ENCODE data around the gene MMP17. TPM values are rescaled to one million over a fixed set of nuclear protein-coding genes. Genes with fewer than 3 reads are reported as not detected.

The MMP17 gene
- polyA plus RNA-seq, 1 donor from 2014 or later: 3.4 TPM

DNA sequence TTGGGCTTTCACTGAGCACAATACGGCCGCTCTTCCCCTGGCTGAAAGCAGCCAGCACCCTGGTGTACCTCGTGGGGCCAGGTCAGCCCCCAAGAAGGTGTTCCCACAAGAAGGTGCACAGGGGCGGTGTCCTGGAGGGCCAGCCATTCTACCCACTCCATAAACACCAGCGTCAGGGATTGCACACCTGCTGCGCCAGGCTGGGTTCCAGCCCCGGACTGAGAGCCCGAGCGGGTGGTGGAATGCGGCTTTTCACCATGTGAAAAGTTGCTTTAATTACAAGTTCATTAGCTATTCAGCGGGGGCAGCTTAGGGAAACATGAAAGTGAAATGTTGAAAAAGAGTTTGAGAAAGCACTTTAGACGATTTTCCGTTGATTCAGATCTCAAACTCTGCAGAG, 17.5 kb upstream of the MMP17 start:
- H3K36me3 Mint-ChIP-seq: peaks cover 4% of the 10 kb centered on the region
- no peaks in the 10 kb centered on the region for H3K27me3 Mint-ChIP-seq
- peaks cover 0 to 3% (median 0%) of the 10 kb centered on the region in 3 donors for H3K4me1 Mint-ChIP-seq
- peaks cover 2 to 11% (median 5%) of the 10 kb centered on the region in 3 donors for H3K9me3 Mint-ChIP-seq
- peak overlapping the region in 1 of 4 donors; percentile 43 for H3K4me3 Mint-ChIP-seq
- no peak overlapping the region for H3K27ac Mint-ChIP-seq

- H3K27ac Mint-ChIP-seq: no peak overlapping the region
- H3K36me3 Mint-ChIP-seq: peaks cover 5% of the 10 kb centered on the region
- H3K4me3 Mint-ChIP-seq: no peak overlapping the region
- H3K9me3 Mint-ChIP-seq: peaks cover 2 to 11% (median 6%) of the 10 kb centered on the region in 3 donors
- peaks cover 10% of the 10 kb centered on the region for H3K27me3 Mint-ChIP-seq
- peaks cover 0 to 2% (median 2%) of the 10 kb centered on the region in 3 donors for H3K4me1 Mint-ChIP-seq
Observed at GRCh38 chr12:131815131-131815530, 13.1 kb upstream of the MMP17 start.

DNA sequence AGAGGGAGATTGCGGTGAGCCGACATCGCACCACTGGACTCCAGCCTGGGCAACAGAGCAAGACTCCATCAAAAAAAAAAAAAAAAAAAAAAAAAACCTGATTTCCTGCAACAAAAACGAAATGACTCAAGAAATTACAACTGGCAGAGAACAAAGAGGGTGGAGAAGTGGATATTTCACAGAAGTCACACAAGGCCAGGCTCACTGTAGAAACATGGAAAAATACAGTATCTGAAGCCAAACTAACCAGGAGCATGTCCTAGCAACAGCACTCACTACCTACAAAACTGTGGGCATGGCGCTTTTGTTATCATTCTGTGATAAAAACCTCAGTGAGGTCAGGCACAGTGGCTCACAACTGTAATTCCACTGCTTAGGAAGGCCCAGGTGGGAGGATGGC, 11.7 kb upstream of the MMP17 start:
- peaks cover 4 to 6% (median 5%) of the 10 kb centered on the region in 3 donors for H3K4me1 Mint-ChIP-seq
- peaks cover 5% of the 10 kb centered on the region for H3K36me3 Mint-ChIP-seq
- peaks cover 2 to 11% (median 6%) of the 10 kb centered on the region in 3 donors for H3K9me3 Mint-ChIP-seq
- H3K4me3 Mint-ChIP-seq: no peak overlapping the region
- no peak overlapping the region for H3K27ac Mint-ChIP-seq
- H3K27me3 Mint-ChIP-seq: peaks cover 14% of the 10 kb centered on the region

- Mint-ChIP-seq H3K36me3 (peaks cover 5% of the 10 kb centered on the region), H3K4me1 (peaks cover 6 to 7% (median 6%) of the 10 kb centered on the region in 3 donors), H3K27me3 (peaks cover 14% of the 10 kb centered on the region), H3K4me3 (no peak overlapping the region), H3K9me3 (peaks cover 2 to 7% (median 6%) of the 10 kb centered on the region in 3 donors), H3K27ac (no peak overlapping the region)
Observed at GRCh38 chr12:131817241-131817640, 11.0 kb upstream of the MMP17 start.

GRCh38 chr12:131818821-131819585, 9.2 kb upstream of the MMP17 start:
- Mint-ChIP-seq H3K27ac (peak overlapping the region in 1 of 3 donors; percentile 33), H3K27me3 (peaks cover 14% of the 10 kb centered on the region), H3K9me3 (peaks cover 0 to 2% (median 0%) of the 10 kb centered on the region in 3 donors), H3K4me1 (peaks cover 6 to 7% (median 6%) of the 10 kb centered on the region in 3 donors), H3K4me3 (peak overlapping the region in 2 of 4 donors; percentile 67 to 72), H3K36me3 (peaks cover 3% of the 10 kb centered on the region)

DNA sequence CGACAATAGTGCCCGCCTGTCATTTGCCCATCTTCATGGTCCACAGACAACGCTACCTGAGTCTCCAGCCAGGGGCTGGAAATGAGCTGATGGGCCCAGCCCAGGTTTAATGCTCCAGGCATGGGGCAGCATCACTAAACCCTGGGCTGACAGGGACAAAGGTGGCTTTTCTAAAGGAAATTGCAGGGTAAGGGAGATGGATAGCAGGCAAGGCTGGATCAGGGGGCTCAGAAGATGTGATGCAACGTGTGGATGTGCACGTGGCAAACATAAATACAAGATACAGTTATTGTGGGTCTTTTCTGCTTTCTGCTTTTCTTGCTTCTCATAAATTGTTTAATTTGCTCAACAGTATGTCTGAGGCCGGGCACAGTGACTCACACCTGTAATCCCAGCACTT, 3.7 kb upstream of the MMP17 start:
- peaks cover 26% of the 10 kb centered on the region for H3K27me3 Mint-ChIP-seq
- H3K9me3 Mint-ChIP-seq: no peaks in the 10 kb centered on the region
- H3K4me3 Mint-ChIP-seq: peak overlapping the region in 1 of 4 donors; percentile 58
- H3K27ac Mint-ChIP-seq: no peak overlapping the region
- H3K4me1 Mint-ChIP-seq: peaks cover 4 to 9% (median 7%) of the 10 kb centered on the region in 3 donors
- no peaks in the 10 kb centered on the region for H3K36me3 Mint-ChIP-seq

- peaks cover 4 to 10% (median 7%) of the 10 kb centered on the region in 3 donors for H3K4me1 Mint-ChIP-seq
- no peaks in the 10 kb centered on the region for H3K9me3 Mint-ChIP-seq
- peak overlapping the region in 1 of 4 donors; percentile 61 for H3K4me3 Mint-ChIP-seq
- no peak overlapping the region for H3K27ac Mint-ChIP-seq
- H3K36me3 Mint-ChIP-seq: no peaks in the 10 kb centered on the region
- peaks cover 27% of the 10 kb centered on the region for H3K27me3 Mint-ChIP-seq
Observed at GRCh38 chr12:131825146-131825892, 2.9 kb upstream of the MMP17 start.

- H3K9me3 Mint-ChIP-seq: no peaks in the 10 kb centered on the region
- H3K27ac Mint-ChIP-seq: no peak overlapping the region
- H3K27me3 Mint-ChIP-seq: peaks cover 30% of the 10 kb centered on the region
- no peaks in the 10 kb centered on the region for H3K36me3 Mint-ChIP-seq
- peak overlapping the region in 3 of 4 donors; percentile 39 to 80 (median 61) for H3K4me3 Mint-ChIP-seq
- peaks cover 2 to 10% (median 4%) of the 10 kb centered on the region in 3 donors for H3K4me1 Mint-ChIP-seq
Observed at GRCh38 chr12:131826097-131826928, 1.9 kb upstream of the MMP17 start.

DNA sequence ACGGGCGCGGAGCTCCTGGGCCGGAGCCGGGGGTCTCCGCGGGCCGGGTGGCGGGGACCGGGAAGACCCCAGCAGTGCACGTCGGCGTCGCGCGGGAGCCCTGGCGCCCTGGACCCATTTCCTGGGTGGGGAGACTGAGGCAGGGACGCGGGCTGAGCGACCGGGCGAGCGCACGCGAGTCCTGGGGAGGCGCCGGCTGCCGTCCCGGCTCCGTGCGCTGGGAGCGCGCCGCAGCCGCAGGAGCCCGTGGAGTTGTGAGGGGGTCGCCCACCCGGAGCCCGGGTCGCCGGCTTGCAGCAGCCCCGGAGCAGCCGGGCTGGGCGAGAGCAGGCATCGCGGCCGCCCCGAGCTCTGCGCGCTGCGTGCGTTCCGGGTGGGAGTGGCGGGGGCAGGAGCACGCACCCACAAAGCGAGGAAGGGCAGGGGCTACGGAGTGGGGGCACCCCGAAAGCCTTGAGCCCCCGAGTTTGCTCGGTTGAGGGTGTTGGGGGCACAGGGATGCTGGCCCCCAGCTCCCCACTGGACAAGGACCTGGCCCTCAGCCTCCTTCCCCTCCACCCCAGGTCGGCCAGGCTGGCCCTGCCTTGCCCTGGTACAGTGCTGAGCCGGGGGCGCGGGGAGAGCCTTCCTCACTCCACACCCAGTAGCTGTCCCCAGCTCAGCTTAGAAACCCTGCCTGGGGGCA, 620 bp downstream of the MMP17 start:
- no peaks in the 10 kb centered on the region for H3K9me3 Mint-ChIP-seq
- no peaks in the 10 kb centered on the region for H3K36me3 Mint-ChIP-seq
- H3K27ac Mint-ChIP-seq: peak overlapping the region in 1 of 3 donors; percentile 72
- peak overlapping the region; percentile 79 to 89 (median 86) for H3K4me3 Mint-ChIP-seq
- H3K4me1 Mint-ChIP-seq: peaks cover 0 to 7% (median 0%) of the 10 kb centered on the region in 3 donors
- peaks cover 33% of the 10 kb centered on the region for H3K27me3 Mint-ChIP-seq

GRCh38 chr12:131829356-131829747, 1.2 kb downstream of the MMP17 start:
- H3K27me3 Mint-ChIP-seq: peaks cover 33% of the 10 kb centered on the region
- H3K27ac Mint-ChIP-seq: peak overlapping the region in 1 of 3 donors; percentile 72
- H3K36me3 Mint-ChIP-seq: no peaks in the 10 kb centered on the region
- peak overlapping the region; percentile 79 to 89 (median 86) for H3K4me3 Mint-ChIP-seq
- H3K9me3 Mint-ChIP-seq: no peaks in the 10 kb centered on the region
- peaks cover 0 to 7% (median 0%) of the 10 kb centered on the region in 3 donors for H3K4me1 Mint-ChIP-seq

GRCh38 chr12:131829791-131830334, 1.7 kb downstream of the MMP17 start:
- peaks cover 33% of the 10 kb centered on the region for H3K27me3 Mint-ChIP-seq
- no peaks in the 10 kb centered on the region for H3K36me3 Mint-ChIP-seq
- H3K4me3 Mint-ChIP-seq: peak overlapping the region in 3 of 4 donors; percentile 82 to 89 (median 89)
- no peaks in the 10 kb centered on the region for H3K9me3 Mint-ChIP-seq
- H3K27ac Mint-ChIP-seq: no peak overlapping the region
- peaks cover 0 to 7% (median 0%) of the 10 kb centered on the region in 3 donors for H3K4me1 Mint-ChIP-seq

DNA sequence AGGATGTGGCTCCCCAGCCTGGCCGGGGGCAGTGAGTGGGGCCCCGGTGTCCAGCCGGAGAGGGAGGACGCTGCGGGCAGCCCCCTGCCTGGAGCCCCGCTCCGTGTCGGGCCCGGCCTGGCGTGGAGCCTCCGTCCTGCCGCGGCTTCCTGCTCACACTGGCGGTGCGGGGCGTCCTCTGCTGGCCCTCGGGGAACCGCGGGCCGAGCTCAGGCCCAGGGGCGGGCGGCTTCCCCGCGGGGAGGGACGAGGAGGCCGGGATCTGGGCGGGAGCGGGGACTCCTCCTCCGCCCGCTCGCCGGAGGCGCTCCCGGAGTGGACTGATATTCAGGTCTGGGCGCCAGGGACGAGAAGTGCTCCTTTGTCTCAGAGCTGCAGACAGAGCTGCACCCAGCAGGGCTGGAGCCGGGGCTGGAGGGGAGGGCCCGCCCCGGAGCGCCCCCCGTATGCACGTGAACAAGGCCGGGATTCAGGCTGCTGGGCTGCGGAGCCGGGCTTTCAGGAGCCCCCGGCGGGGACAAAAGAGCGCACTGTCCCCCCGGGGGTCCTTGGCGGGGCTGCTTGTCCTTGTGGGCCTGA, 2.2 kb downstream of the MMP17 start:
- Mint-ChIP-seq H3K4me3 (peak overlapping the region; percentile 52 to 90 (median 68)), H3K27ac (no peak overlapping the region), H3K27me3 (peaks cover 33% of the 10 kb centered on the region)

GRCh38 chr12:131830914-131831571, 2.9 kb downstream of the MMP17 start:
- Mint-ChIP-seq H3K27ac (no peak overlapping the region), H3K4me1 (peaks cover 0 to 7% (median 0%) of the 10 kb centered on the region in 3 donors), H3K27me3 (peaks cover 28% of the 10 kb centered on the region), H3K36me3 (no peaks in the 10 kb centered on the region), H3K4me3 (peak overlapping the region; percentile 52 to 90 (median 68)), H3K9me3 (no peaks in the 10 kb centered on the region)

More for the DNA sequence above, 2.2 kb downstream of the MMP17 start:
- H3K4me1 Mint-ChIP-seq: peaks cover 0 to 7% (median 0%) of the 10 kb centered on the region in 3 donors
- no peaks in the 10 kb centered on the region for H3K36me3 Mint-ChIP-seq
- H3K9me3 Mint-ChIP-seq: no peaks in the 10 kb centered on the region

All from IgD-negative memory B cell (primary cell).